GM12878 (cell line): ENCODE measurements around the gene EBLN2. TPM values are rescaled to one million over a fixed set of nuclear protein-coding genes. Genes with fewer than 3 reads are reported as not detected.

Source experiments
- ATAC-seq: fragments of 200-7000 bp; cut with Tn5 transposase; 3 replicates; pipeline ENCODE4 v1.9.1; 2020; ENCODE audit warnings: mild to moderate bottlenecking, moderate library complexity
- BruUV-seq: library from RNA; stranded (reverse); fragments of 400-500 nt; replicated peaks from 2 replicates; lab custom pipeline; 2021; lab: Mats Ljungman, UMichigan
- CTCF ChIA-PET: fragments of 300-600 bp; sonication (Branson Sonifier 250); formaldehyde crosslinking; extraction: SDS; loops from one replicate; lab custom pipeline; 2021; ENCODE audit warnings: inconsistent platforms; lab: Yijun Ruan, JAX
- POLR2A ChIA-PET: fragments of 350-600 bp; formaldehyde crosslinking; extraction: SDS; loops from one replicate; lab custom pipeline; 2021; ENCODE audit warnings: inconsistent platforms; lab: Charles Lee
- RAD21 ChIA-PET: fragments of 300-600 bp; sonication (Branson Sonifier 250); formaldehyde crosslinking; loops from one replicate; lab custom pipeline; 2023; ENCODE audit warnings: antibody characterized with exemption; ENCODE audit not compliant: unreplicated experiment; lab: Charles Lee
- SMC1A ChIA-PET: fragments of 300-600 bp; sonication (Branson Sonifier 250); formaldehyde crosslinking; loops from one replicate; lab custom pipeline; 2023; ENCODE audit not compliant: unreplicated experiment, uncharacterized antibody; lab: Charles Lee
- DNase-seq: peaks from one replicate; pipeline ENCODE4 v3.0.0-alpha.2; 2011; ENCODE audit warnings: low read depth, low spot score
- FAIRE-seq: peaks from 3 replicates; lab custom pipeline; 2011; peaks lifted over from hg19 to GRCh38; lab: Jason Lieb, UNC
- H2AFZ ChIP-seq: 2 replicates; pipeline ENCODE4 v1.6.0; 2011; ENCODE audit warnings: low read depth, low read length, control low read depth; ENCODE audit not compliant: control insufficient read depth
- H3K27ac ChIP-seq: 2 replicates; pipeline ENCODE4 v1.5.1; 2011; ENCODE audit warnings: control low read depth; ENCODE audit not compliant: control insufficient read depth, insufficient read depth
- H3K27me3 ChIP-seq, 2 experiments: replicated peaks in 1 of 2; 2 replicates each; pipeline versions ENCODE4 v1.6.0 to v1.6.1; 2011; ENCODE audit warnings: low read length in 1 of 2; ENCODE audit not compliant: control insufficient read depth in 2 of 2, insufficient read depth in 2 of 2
- H3K36me3 ChIP-seq, 2 experiments: 2 replicates each; pipeline ENCODE4 v1.5.1; 2011; ENCODE audit warnings: low read length in 1 of 2; ENCODE audit not compliant: control insufficient read depth in 2 of 2, insufficient read depth in 2 of 2
- H3K4me1 ChIP-seq: 2 replicates; pipeline ENCODE4 v1.6.1; 2011; ENCODE audit warnings: mild to moderate bottlenecking, low read length, moderate library complexity, mixed read lengths; ENCODE audit not compliant: control insufficient read depth, insufficient read depth
- H3K4me2 ChIP-seq: 2 replicates; pipeline ENCODE4 v1.6.0; 2011; ENCODE audit warnings: control low read depth; ENCODE audit not compliant: control insufficient read depth, insufficient read depth
- H3K4me3 ChIP-seq: fragments of 200-600 bp; sonication (generic); 2 replicates; pipeline ENCODE4 v1.5.1; 2016
- H3K79me2 ChIP-seq: 2 replicates; pipeline ENCODE4 v1.6.0; 2011; ENCODE audit warnings: low read length; ENCODE audit not compliant: control insufficient read depth, insufficient read depth
- H3K9ac ChIP-seq: 2 replicates; pipeline ENCODE4 v1.8.0; 2011; ENCODE audit warnings: low read length, control low read depth, mixed read lengths; ENCODE audit not compliant: control insufficient read depth, insufficient read depth
- H3K9me3 ChIP-seq: replicated peaks from 3 replicates; pipeline ENCODE4 v1.5.1; 2011; ENCODE audit warnings: mild to moderate bottlenecking, low read length; ENCODE audit not compliant: control insufficient read depth, insufficient read depth
- H4K20me1 ChIP-seq: 2 replicates; pipeline ENCODE4 v1.6.0; 2011; ENCODE audit not compliant: control insufficient read depth, insufficient read depth
- BMI1 ChIP-seq: fragments of 450-650 bp; IDR thresholded peaks from 2 replicates; pipeline ENCODE4 v1.6.1; 2016; ENCODE audit warnings: mild to moderate bottlenecking, moderate library complexity, borderline replicate concordance
- HCFC1 ChIP-seq: fragments of 150-350 bp; IDR thresholded peaks from 2 replicates; pipeline ENCODE4 v1.6.1; 2014; ENCODE audit warnings: low read length
- MEF2B ChIP-seq: fragments of 450-650 bp; IDR thresholded peaks from 2 replicates; pipeline ENCODE4 v1.6.1; 2018; ENCODE audit warnings: mild to moderate bottlenecking, moderate library complexity; ENCODE audit not compliant: partially characterized antibody, poor library complexity, severe bottlenecking
- NFYA ChIP-seq: IDR thresholded peaks from 2 replicates; pipeline ENCODE4 v1.6.1; 2011; ENCODE audit warnings: low read depth, mild to moderate bottlenecking, low read length, improper control_type of control experiment, borderline replicate concordance
- NR2C1 ChIP-seq: fragments of 450-650 bp; IDR thresholded peaks from 2 replicates; pipeline ENCODE4 v1.6.1; 2017; ENCODE audit warnings: antibody characterized with exemption, mild to moderate bottlenecking, moderate library complexity
- POLR2AphosphoS2 ChIP-seq: IDR thresholded peaks from 2 replicates; pipeline ENCODE4 v1.6.1; 2011; ENCODE audit warnings: low read depth, mild to moderate bottlenecking, low read length, improper control_type of control experiment, moderate library complexity
- POU2F2 ChIP-seq: IDR thresholded peaks from 3 replicates; pipeline ENCODE4 v1.6.1; 2011; ENCODE audit warnings: low read depth, mild to moderate bottlenecking, low read length, borderline replicate concordance
- SMC3 ChIP-seq: IDR thresholded peaks from 2 replicates; pipeline ENCODE4 v1.6.1; 2011; ENCODE audit warnings: low read length, improper control_type of control experiment, borderline replicate concordance
- SPI1 ChIP-seq: IDR thresholded peaks from 2 replicates; pipeline ENCODE4 v1.6.1; 2011; ENCODE audit warnings: low read depth, mild to moderate bottlenecking, low read length, moderate library complexity, borderline replicate concordance; ENCODE audit not compliant: insufficient read depth
- STAT1 ChIP-seq: fragments of 450-650 bp; conservative IDR thresholded peaks from 2 replicates; pipeline ENCODE4 v1.6.1; 2014; ENCODE audit warnings: antibody characterized with exemption, mild to moderate bottlenecking
- TBL1XR1 ChIP-seq: IDR thresholded peaks from 2 replicates; pipeline ENCODE4 v1.6.1; 2012; ENCODE audit warnings: low read depth, low read length, improper control_type of control experiment
- WGBS: methylation state at CpG from one replicate; pipeline ENCODE4 v1.1.6; 2016; ENCODE audit warnings: low lambda C conversion rate; ENCODE audit not compliant: insufficient replicate concordance, insufficient coverage; ENCODE audit errors: missing lambda C conversion rate; 5-methylcytosine and 5-hydroxymethylcytosine counted together
- in situ Hi-C: fragments of 300-500 bp; cut with MboI; formaldehyde crosslinking; loops from 9 replicates; pipeline ENCODE4 v1.14.3; 2018; ENCODE audit warnings: mixed read lengths
- intact Hi-C: fragments of 100-400 bp; cut with micrococcal nuclease; formaldehyde crosslinking; loops from one replicate; pipeline ENCODE4 v1.14.2; 2022; ENCODE audit not compliant: unreplicated experiment
- polyA plus RNA-seq, 11 experiments: library from polyadenylated mRNA; depleted of rRNA in 4 of 11; unstranded in 6 of 11; stranded (reverse) in 5 of 11; fragments of >200 nt; fragmentation: Nextera tagmentation in 4 of 11; fragmentation: Illumina TruSeq in 1 of 11; extraction: Ambion mirVana in 4 of 11; extraction: Trizol in 1 of 11; gene quantifications; 1 replicate in 1 of 11; 2 replicates in 10 of 11; pipeline versions ENCODE4 v1.2.1 to v1.2.3, GENCODE V29; 2011 to 2016; ENCODE audit warnings: inconsistent platforms in 2 of 11, missing spikeins in 2 of 11, low read depth in 1 of 11
- total RNA-seq, 4 experiments: library from RNA; depleted of rRNA in 3 of 4; stranded (reverse); fragments of >200 nt in 3 of 4; fragmentation: Illumina TruSeq in 1 of 4; extraction: Trizol in 1 of 4; gene quantifications; 2 replicates each; pipeline versions ENCODE4 v1.2.1 to v1.2.3, GENCODE V29; 2013 to 2021
- TF ChIP-seq, protein P1 (sequence below): IDR thresholded peaks from 2 replicates; pipeline ENCODE4 v1.6.1; 2011; ENCODE audit warnings: low read depth, mild to moderate bottlenecking, low read length, moderate library complexity, borderline replicate concordance; ENCODE audit errors: extremely low read depth
- TF ChIP-seq, protein P2 (sequence below), 3 experiments: IDR thresholded peaks in 2 of 3; conservative IDR thresholded peaks in 1 of 3; 2 replicates each; pipeline ENCODE4 v1.5.1; 2011; ENCODE audit warnings: low read depth in 3 of 3, low read length in 3 of 3, mild to moderate bottlenecking in 3 of 3, control low read depth in 2 of 3, moderate library complexity in 2 of 3, inconsistent platforms in 1 of 3, mixed read lengths in 1 of 3; ENCODE audit not compliant: control insufficient read depth in 2 of 3, insufficient read depth in 1 of 3; ENCODE audit errors: extremely low read depth in 1 of 3
- TF ChIP-seq, protein P3 (sequence below): fragments of 450-650 bp; IDR thresholded peaks from 2 replicates; pipeline ENCODE4 v1.6.1; 2017; ENCODE audit warnings: mild to moderate bottlenecking, low read depth, inconsistent platforms; ENCODE audit not compliant: poor library complexity, severe bottlenecking

The EBLN2 gene
- total and polyA plus RNA-seq, 10 of the 15 experiments (the other 5 are each of a cell fraction or from before 2014, with no cell fraction given), result 0.84 to 6.8 (median 3.6) TPM

DNA sequence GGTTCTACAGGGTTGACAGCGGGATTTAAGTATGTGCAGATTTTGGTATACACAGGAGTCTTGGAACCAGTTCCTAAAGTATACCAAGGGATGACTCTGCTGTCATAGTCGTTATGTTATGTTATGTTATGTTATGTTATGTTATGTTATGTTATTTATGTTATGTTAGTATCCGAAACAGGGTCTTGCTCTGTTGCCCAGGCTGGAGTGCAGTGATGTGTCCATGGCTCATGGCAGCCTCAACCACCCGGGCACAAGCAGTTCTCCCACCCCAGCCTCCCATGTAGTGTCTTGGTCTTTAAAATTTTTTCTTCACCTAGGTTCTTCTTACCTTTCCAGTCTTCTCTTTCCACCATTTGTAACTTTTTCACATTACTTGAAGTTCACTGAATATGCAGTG, 43.2 kb upstream of the EBLN2 start (continued):
- TF ChIP-seq SPI1 (no peak), STAT1 (no peak), NR2C1 (no peak), SMC3 (no peak), POLR2AphosphoS2 (no peak)
- TF ChIP-seq, protein P1, sequence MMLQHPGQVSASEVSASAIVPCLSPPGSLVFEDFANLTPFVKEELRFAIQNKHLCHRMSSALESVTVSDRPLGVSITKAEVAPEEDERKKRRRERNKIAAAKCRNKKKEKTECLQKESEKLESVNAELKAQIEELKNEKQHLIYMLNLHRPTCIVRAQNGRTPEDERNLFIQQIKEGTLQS, result no peak
- TF ChIP-seq, protein P2, sequence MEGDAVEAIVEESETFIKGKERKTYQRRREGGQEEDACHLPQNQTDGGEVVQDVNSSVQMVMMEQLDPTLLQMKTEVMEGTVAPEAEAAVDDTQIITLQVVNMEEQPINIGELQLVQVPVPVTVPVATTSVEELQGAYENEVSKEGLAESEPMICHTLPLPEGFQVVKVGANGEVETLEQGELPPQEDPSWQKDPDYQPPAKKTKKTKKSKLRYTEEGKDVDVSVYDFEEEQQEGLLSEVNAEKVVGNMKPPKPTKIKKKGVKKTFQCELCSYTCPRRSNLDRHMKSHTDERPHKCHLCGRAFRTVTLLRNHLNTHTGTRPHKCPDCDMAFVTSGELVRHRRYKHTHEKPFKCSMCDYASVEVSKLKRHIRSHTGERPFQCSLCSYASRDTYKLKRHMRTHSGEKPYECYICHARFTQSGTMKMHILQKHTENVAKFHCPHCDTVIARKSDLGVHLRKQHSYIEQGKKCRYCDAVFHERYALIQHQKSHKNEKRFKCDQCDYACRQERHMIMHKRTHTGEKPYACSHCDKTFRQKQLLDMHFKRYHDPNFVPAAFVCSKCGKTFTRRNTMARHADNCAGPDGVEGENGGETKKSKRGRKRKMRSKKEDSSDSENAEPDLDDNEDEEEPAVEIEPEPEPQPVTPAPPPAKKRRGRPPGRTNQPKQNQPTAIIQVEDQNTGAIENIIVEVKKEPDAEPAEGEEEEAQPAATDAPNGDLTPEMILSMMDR (IDR thresholded peaks at IDR 0.05 in 2 of 3, conservative IDR thresholded peaks at IDR 0.05 in 1 of 3; ENCODE audit: control insufficient read depth in 2 of 3, extremely low read depth in 1 of 3, insufficient read depth in 1 of 3, low read depth in 3 of 3, low read length in 3 of 3), result no peak

DNA sequence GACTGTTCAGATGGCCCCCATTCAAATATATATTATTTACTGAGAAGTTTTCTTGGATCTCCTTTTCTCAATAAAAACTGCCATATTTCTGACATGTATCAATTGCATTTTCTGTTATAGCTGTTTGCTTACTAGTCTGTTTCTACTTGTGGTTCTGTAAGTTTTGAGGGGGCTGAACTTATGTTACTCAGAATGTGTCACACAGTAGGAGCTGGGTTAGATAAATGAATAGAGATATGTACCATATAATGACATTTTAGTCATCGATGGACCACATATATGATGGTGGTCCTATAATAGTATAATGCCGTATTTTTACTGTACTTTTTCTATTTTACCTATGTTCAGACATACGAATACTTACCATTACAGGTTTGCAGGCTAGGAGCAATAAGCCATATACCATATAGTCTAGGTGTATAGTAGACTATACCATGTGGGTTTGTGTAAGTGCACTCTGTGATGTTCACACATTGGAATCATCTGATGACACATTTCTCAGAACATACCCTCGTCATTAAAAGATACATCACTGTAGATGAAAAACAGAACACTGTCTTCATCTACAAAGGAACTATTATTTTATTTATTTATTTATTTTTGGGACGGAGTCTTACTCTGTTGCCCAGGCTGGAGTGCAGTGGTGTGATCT, 42.5 kb upstream of the EBLN2 start:
- Histone ChIP-seq H3K4me1 (peaks cover 3% of the 10 kb centered on the region), H3K27me3 (no peaks in the 10 kb centered on the region), H3K9me3 (no peaks in the 10 kb centered on the region; the same call in 2 of the 3 replicates), H3K4me3 (no peak overlapping the region), H3K9ac (no peak overlapping the region), H3K79me2 (peaks cover 92% of the 10 kb centered on the region), H3K4me2 (no peak overlapping the region), H3K27ac (no peak overlapping the region), H2AFZ (no peak overlapping the region), H4K20me1 (peaks cover 4% of the 10 kb centered on the region; the same call in 1 of the 2 replicates), H3K36me3 (peaks cover 2 to 10% of the 10 kb centered on the region in 2 experiments; a peak in 2 of 4 replicates)
- ATAC-seq (no peak), DNase-seq (no peak), FAIRE-seq (no peak)
- ChIA-PET POLR2A (interaction anchor here (0.6 kb wide), 1 partner anchor 117 kb away, joined by 3 read pairs; no protein-coding TSS in a partner anchor), CTCF (interaction anchor here (1.2 kb wide), 1 partner anchor 37 kb away, joined by 4 read pairs; no protein-coding TSS in a partner anchor), RAD21 (no interaction called here), SMC1A (interaction anchor here (0.7 to 1.2 kb wide), 3 partner anchors 22 to 199 kb away, joined by 3 read pairs; partner anchors contain the start of gene PPP4R2)
- BruUV-seq, result no TSS peak
- TF ChIP-seq HCFC1, result no peak
- no peak for TF ChIP-seq BMI1
- no peak for TF ChIP-seq TBL1XR1
- TF ChIP-seq MEF2B, result no peak
- TF ChIP-seq NFYA, result no peak
- TF ChIP-seq POU2F2, result no peak
- TF ChIP-seq, protein P3, sequence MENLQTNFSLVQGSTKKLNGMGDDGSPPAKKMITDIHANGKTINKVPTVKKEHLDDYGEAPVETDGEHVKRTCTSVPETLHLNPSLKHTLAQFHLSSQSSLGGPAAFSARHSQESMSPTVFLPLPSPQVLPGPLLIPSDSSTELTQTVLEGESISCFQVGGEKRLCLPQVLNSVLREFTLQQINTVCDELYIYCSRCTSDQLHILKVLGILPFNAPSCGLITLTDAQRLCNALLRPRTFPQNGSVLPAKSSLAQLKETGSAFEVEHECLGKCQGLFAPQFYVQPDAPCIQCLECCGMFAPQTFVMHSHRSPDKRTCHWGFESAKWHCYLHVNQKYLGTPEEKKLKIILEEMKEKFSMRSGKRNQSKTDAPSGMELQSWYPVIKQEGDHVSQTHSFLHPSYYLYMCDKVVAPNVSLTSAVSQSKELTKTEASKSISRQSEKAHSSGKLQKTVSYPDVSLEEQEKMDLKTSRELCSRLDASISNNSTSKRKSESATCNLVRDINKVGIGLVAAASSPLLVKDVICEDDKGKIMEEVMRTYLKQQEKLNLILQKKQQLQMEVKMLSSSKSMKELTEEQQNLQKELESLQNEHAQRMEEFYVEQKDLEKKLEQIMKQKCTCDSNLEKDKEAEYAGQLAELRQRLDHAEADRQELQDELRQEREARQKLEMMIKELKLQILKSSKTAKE, result no peak
- intact Hi-C loops (no loop called here), in situ Hi-C loops (no loop called here)
- WGBS, result 86% methylated on average over 5 of the region's 5 CpGs
